ENCODE data around the gene PANK1. TPM values are rescaled to one million over a fixed set of nuclear protein-coding genes. Genes with fewer than 3 reads are reported as not detected.

The PANK1 gene
- total and polyA plus RNA-seq, 9 of the 15 experiments (the other 6 are each of a cell fraction or from before 2014, with no cell fraction given), result 1.7 to 10.7 (median 6.5) TPM

DNA sequence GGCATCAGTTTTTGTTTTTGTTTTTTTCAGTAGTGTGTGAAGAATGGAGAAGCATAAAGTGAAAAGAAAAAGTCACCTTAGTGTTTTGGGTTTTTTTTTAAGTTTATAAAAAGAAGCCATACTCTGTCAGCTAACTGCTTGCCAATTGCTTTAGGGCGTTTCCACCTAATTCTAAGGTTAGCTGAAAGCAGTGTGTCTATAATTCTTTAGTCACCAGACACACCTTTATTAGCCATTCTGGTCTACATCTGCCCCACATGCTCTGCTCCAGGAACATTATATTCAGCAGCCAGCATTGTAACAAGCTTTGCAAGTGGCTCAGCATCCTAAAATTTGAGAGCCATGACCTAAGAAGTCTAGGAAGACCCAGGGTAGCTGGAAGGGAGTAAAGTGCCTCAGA is 95.5 kb downstream of the PANK1 start:
- no peak overlapping the region for H3K4me2 ChIP-seq (ENCODE audit: insufficient read depth, low read length)
- H3K27ac ChIP-seq (ENCODE audit: extremely low read depth, low read depth, low read length), result no peak overlapping the region
- CTCF ChIA-PET (ENCODE audit: low intra/inter-chr PET ratio), result no interaction called here
- FAIRE-seq (no peak), DNase-seq (ENCODE audit: extremely low read depth in 1 of 4, low spot score in 3 of 4) (no peak), ATAC-seq (no peak)
- H4K20me1 ChIP-seq (replicated peaks; ENCODE audit: control insufficient read depth, insufficient read depth, low read length), result no peaks in the 10 kb centered on the region
- no peak overlapping the region for H3K9ac ChIP-seq (ENCODE audit: insufficient read depth in 1 of 2, low read depth in 2 of 2, low read length in 2 of 2)
- POLR2A ChIA-PET, result no interaction called here
- intact Hi-C loops (cut with micrococcal nuclease), result no loop called here
- WGBS (ENCODE audit: insufficient coverage, low coverage, missing lambda C conversion rate), result 0% methylated on average over 1 of the region's 1 CpG
- in situ Hi-C loops (cut with MboI), result no loop called here
- no peaks in the 10 kb centered on the region for H3K36me3 ChIP-seq (ENCODE audit: control insufficient read depth, insufficient read depth, low read length)
- no peaks in the 10 kb centered on the region for H3K79me2 ChIP-seq (ENCODE audit: control insufficient read depth, insufficient read depth, low read length)
- no peak overlapping the region for H3K4me3 ChIP-seq
- no peaks in the 10 kb centered on the region for H3K9me3 ChIP-seq (replicated peaks; ENCODE audit: control insufficient read depth, insufficient read depth, low read depth, low read length)
- no peaks in the 10 kb centered on the region for H3K9me1 ChIP-seq (ENCODE audit: control insufficient read depth, insufficient read depth, low read length)
- no TSS peak for BruUV-seq (replicated peaks)
- H3K4me1 ChIP-seq (replicated peaks in 1 of 2; ENCODE audit: control insufficient read depth in 2 of 2, insufficient read depth in 2 of 2, low read length in 2 of 2), result no peaks in the 10 kb centered on the region
- no peak overlapping the region for H2AFZ ChIP-seq (ENCODE audit: low read depth, low read length)
- H3K27me3 ChIP-seq (ENCODE audit: control insufficient read depth in 2 of 2, insufficient read depth in 2 of 2, low read length in 2 of 2), result no peaks in the 10 kb centered on the region
- TF ChIP-seq ZC3H8 (IDR thresholded peaks at IDR 0.05) (no peak), ELF2 (CRISPR knock-in tag; IDR thresholded peaks at IDR 0.05) (no peak), MYNN (IDR thresholded peaks at IDR 0.05) (no peak), MYNN (CRISPR knock-in tag; IDR thresholded peaks at IDR 0.05) (no peak), WHSC1 (IDR thresholded peaks at IDR 0.05; ENCODE audit: low read length) (no peak), SOX6 (IDR thresholded peaks at IDR 0.05) (no peak), OTX1 (CRISPR knock-in tag; IDR thresholded peaks at IDR 0.05) (no peak), PTRF (tag; IDR thresholded peaks at IDR 0.05) (no peak), CBX1 (IDR thresholded peaks at IDR 0.05; ENCODE audit: low read depth) (no peak), TAL1 (IDR thresholded peaks at IDR 0.05) (no peak), SMAD3 (CRISPR knock-in tag; conservative IDR thresholded peaks at IDR 0.05) (no peak), ZBTB17 (CRISPR knock-in tag; IDR thresholded peaks at IDR 0.05) (no peak), MAZ (CRISPR knock-in tag; conservative IDR thresholded peaks at IDR 0.05 in 1 of 2, IDR thresholded peaks at IDR 0.05 in 1 of 2) (no peak), ATF2 (CRISPR knock-in tag; IDR thresholded peaks at IDR 0.05) (no peak), CBX3 (IDR thresholded peaks at IDR 0.05; ENCODE audit: borderline replicate concordance in 1 of 2, low read length in 2 of 2) (no peak), ZNF232 (CRISPR knock-in tag; IDR thresholded peaks at IDR 0.05) (no peak), ARID1B (IDR thresholded peaks at IDR 0.05) (no peak)
